Stimulated activated CD8-positive, alpha-beta memory T cell treated with anti-CD3 and anti-CD28 coated beads, Interleukin-7, amount 100 ng/mL, for 1 hour (primary cell): ENCODE measurements around the gene PLIN4.

Experiments used
- DNase-seq, 2 donors: peaks; one replicate each; pipeline ENCODE4 v3.0.0-alpha.2; 2020; ENCODE audit warnings: low read depth in 2 of 2

Gene PLIN4

GRCh38 chr19:4454747-4455718 lies 63.3 kb downstream of the PLIN4 start:
- no peak for DNase-seq

GRCh38 chr19:4453232-4454179 lies 64.8 kb downstream of the PLIN4 start:
- DNase-seq = no peak

- DNase-seq = no peak
These were observed 65.9 kb downstream of the PLIN4 start for GRCh38 chr19:4452230-4452990.
